HCT116 (cell line): Measurements from ENCODE around the gene ADAT3. TPM values are rescaled to one million over a fixed set of nuclear protein-coding genes. Genes with fewer than 3 reads are reported as not detected.

Experiments
- ATAC-seq: fragments of 200-7000 bp; cut with Tn5 transposase; 2 replicates; pipeline ENCODE4 v1.9.1; 2020; ENCODE audit warnings: mild to moderate bottlenecking, moderate library complexity
- BruUV-seq: library from RNA; stranded (reverse); fragments of 400-500 nt; replicated peaks from 2 replicates; lab custom pipeline; 2021; lab: Mats Ljungman, UMichigan
- CTCF ChIA-PET: fragments of 300-600 bp; sonication (Branson Sonifier 250); formaldehyde crosslinking; loops from one replicate; lab custom pipeline; 2021; ENCODE audit warnings: antibody characterized with exemption; lab: Charles Lee
- POLR2A ChIA-PET: fragments of 300-600, 350-600 bp; sonication (Branson Sonifier 250); formaldehyde crosslinking; loops from one replicate; lab custom pipeline; 2021; ENCODE audit warnings: antibody characterized with exemption; lab: Charles Lee
- RAD21 ChIA-PET, 2 experiments: fragments of 300-600 bp; sonication (Branson Sonifier 250); formaldehyde crosslinking; loops; one replicate each; lab custom pipeline; 2023; ENCODE audit warnings: low total read pairs in 2 of 2; ENCODE audit not compliant: uncharacterized antibody in 2 of 2, unreplicated experiment in 2 of 2, low non-redundant PET in 1 of 2; lab: Charles Lee
- DNase-seq: peaks from one replicate; pipeline ENCODE4 v3.0.0-alpha.2; 2010; ENCODE audit warnings: low read depth, low spot score
- H2AFZ ChIP-seq: fragments of 200-600 bp; shearing (Covaris generic), sonication (generic); 2 replicates; pipeline ENCODE4 v1.6.1; 2017; ENCODE audit warnings: low read depth, mixed run types, mixed read lengths, antibody characterized with exemption, low read length; ENCODE audit not compliant: poor library complexity, severe bottlenecking
- H3K27ac ChIP-seq: 2 replicates; pipeline ENCODE4 v1.5.1; 2012; ENCODE audit warnings: low read depth, low read length
- H3K27me3 ChIP-seq: fragments of 200-600 bp; sonication (generic); 2 replicates; pipeline ENCODE4 v1.6.1; 2016; ENCODE audit warnings: mixed run types, low read length, mixed read lengths; ENCODE audit not compliant: insufficient read depth
- H3K36me3 ChIP-seq, 2 experiments: fragments of 200-500 bp in 1 of 2; fragments of 200-600 bp in 1 of 2; sonication (Bioruptor generic) in 1 of 2; sonication (generic) in 1 of 2; 2 replicates each; pipeline versions ENCODE4 v1.5.1 to v1.6.1; 2014 to 2016; ENCODE audit warnings: low read length in 2 of 2, inconsistent platforms in 1 of 2, mixed read lengths in 1 of 2, mixed run types in 1 of 2; ENCODE audit not compliant: insufficient read depth in 2 of 2, control insufficient read depth in 1 of 2
- H3K4me1 ChIP-seq, 2 experiments: fragments of 200-600 bp in 1 of 2; sonication (generic) in 1 of 2; 2 replicates each; pipeline versions ENCODE4 v1.5.1 to v1.6.1; 2012 to 2017; ENCODE audit warnings: low read length in 2 of 2, inconsistent platforms in 1 of 2, mild to moderate bottlenecking in 1 of 2, mixed read lengths in 1 of 2, mixed run types in 1 of 2, moderate library complexity in 1 of 2; ENCODE audit not compliant: insufficient read depth in 2 of 2, control insufficient read depth in 1 of 2
- H3K4me2 ChIP-seq: fragments of 200-600 bp; sonication (generic); 2 replicates; pipeline ENCODE4 v1.6.1; 2017; ENCODE audit warnings: mixed run types, low read length, mixed read lengths
- H3K4me3 ChIP-seq, 2 experiments: fragments of 200-600 bp in 1 of 2; sonication (generic) in 1 of 2; replicated peaks in 1 of 2; 2 replicates each; pipeline ENCODE4 v1.5.1; 2011 to 2016; ENCODE audit warnings: low read length in 2 of 2, control low read depth in 1 of 2, low read depth in 1 of 2, mild to moderate bottlenecking in 1 of 2, mixed read lengths in 1 of 2, mixed run types in 1 of 2
- H3K79me2 ChIP-seq: fragments of 200-600 bp; sonication (generic); 2 replicates; pipeline ENCODE4 v1.6.1; 2017; ENCODE audit warnings: mild to moderate bottlenecking, mixed run types, low read length, moderate library complexity, mixed read lengths; ENCODE audit not compliant: insufficient read depth
- H3K9ac ChIP-seq: fragments of 200-600 bp; sonication (generic); 2 replicates; pipeline ENCODE4 v1.6.1; 2016; ENCODE audit warnings: low read length, mixed read lengths
- H3K9me2 ChIP-seq: fragments of 200-600 bp; sonication (generic), shearing (Covaris generic); 2 replicates; pipeline ENCODE4 v1.6.1; 2017; ENCODE audit warnings: mixed run types, mild to moderate bottlenecking, moderate library complexity; ENCODE audit not compliant: insufficient read depth
- H3K9me3 ChIP-seq, 2 experiments: fragments of 200-500 bp in 1 of 2; fragments of 200-600 bp in 1 of 2; sonication (Bioruptor generic) in 1 of 2; sonication (generic) in 1 of 2; 2 replicates each; pipeline ENCODE4 v1.6.1; 2014 to 2017; ENCODE audit warnings: low read length in 2 of 2, mixed read lengths in 2 of 2, inconsistent platforms in 1 of 2, low read depth in 1 of 2, mild to moderate bottlenecking in 1 of 2, mixed run types in 1 of 2, moderate library complexity in 1 of 2; ENCODE audit not compliant: control insufficient read depth in 1 of 2, insufficient read depth in 1 of 2
- H4K20me1 ChIP-seq: fragments of 200-600 bp; sonication (generic), shearing (Covaris generic); 2 replicates; pipeline ENCODE4 v1.6.1; 2017; ENCODE audit warnings: mixed run types, mild to moderate bottlenecking, moderate library complexity; ENCODE audit not compliant: insufficient read depth
- CBX3 ChIP-seq: IDR thresholded peaks from 2 replicates; pipeline ENCODE4 v1.6.1; 2012; ENCODE audit warnings: low read depth
- CEBPB ChIP-seq: IDR thresholded peaks from 2 replicates; pipeline ENCODE4 v1.6.1; 2012; ENCODE audit warnings: low read depth
- EZH2phosphoT487 ChIP-seq: fragments of 200-600 bp; IDR thresholded peaks from 2 replicates; pipeline ENCODE4 v1.6.1; 2018; ENCODE audit warnings: antibody characterized with exemption, borderline replicate concordance
- POLR2AphosphoS5 ChIP-seq: IDR thresholded peaks from 2 replicates; pipeline ENCODE4 v1.6.1; 2011; ENCODE audit warnings: mild to moderate bottlenecking, low read depth, low read length, moderate library complexity
- RAD21 ChIP-seq: IDR thresholded peaks from 2 replicates; pipeline ENCODE4 v1.6.1; 2012; ENCODE audit warnings: low read depth, mild to moderate bottlenecking
- SIN3A ChIP-seq: IDR thresholded peaks from 2 replicates; pipeline ENCODE4 v1.6.1; 2012; ENCODE audit warnings: low read depth
- SRF ChIP-seq: IDR thresholded peaks from 2 replicates; pipeline ENCODE4 v1.6.1; 2012; ENCODE audit warnings: low read depth
- TCF7L2 ChIP-seq: IDR thresholded peaks from 2 replicates; pipeline ENCODE4 v1.7.0; 2011; ENCODE audit warnings: borderline replicate concordance, inconsistent platforms; ENCODE audit not compliant: insufficient read depth, insufficient read length; ENCODE audit errors: extremely low read depth
- ZBTB33 ChIP-seq: IDR thresholded peaks from 2 replicates; pipeline ENCODE4 v1.6.1; 2011; ENCODE audit warnings: mild to moderate bottlenecking, low read length, moderate library complexity; ENCODE audit not compliant: insufficient replicate concordance; ENCODE audit errors: extremely low read depth
- ZNF274 ChIP-seq: fragments of 200-500 bp; sonication (Bioruptor generic); IDR thresholded peaks from 2 replicates; pipeline ENCODE4 v1.6.1; 2014; ENCODE audit warnings: mild to moderate bottlenecking, low read depth, low read length, inconsistent platforms
- intact Hi-C: fragments of 100-400 bp; cut with micrococcal nuclease; formaldehyde crosslinking; loops from 2 replicates; pipeline ENCODE4 v1.10.0; 2022
- total RNA-seq: library from RNA; stranded (reverse); gene quantifications from one replicate; pipeline ENCODE4 v1.2.1, GENCODE V29; 2021; ENCODE audit not compliant: unreplicated experiment
- TF ChIP-seq, protein P1 (sequence below): IDR thresholded peaks from 2 replicates; pipeline ENCODE4 v1.6.1; 2012; ENCODE audit warnings: low read depth

The ADAT3 gene
- total RNA-seq, 1 experiment from 2014 or later: 15.9 TPM

DNA sequence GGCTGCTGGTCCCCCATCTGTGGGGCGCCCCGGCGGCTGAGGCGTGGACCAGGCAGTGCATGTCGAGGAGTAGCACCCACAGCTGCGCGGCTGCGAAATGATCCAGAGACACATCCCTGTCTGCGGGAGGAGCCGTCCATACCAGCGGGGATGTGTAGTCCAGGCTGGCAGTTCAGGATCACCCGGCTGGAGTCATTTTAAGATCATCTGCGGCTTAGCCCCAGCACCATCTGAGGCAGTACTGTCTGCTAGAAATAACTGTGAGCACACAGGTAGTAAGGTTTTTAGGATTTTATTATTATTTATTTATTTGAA, 3.1 kb downstream of the ADAT3 start (continued):
- TF ChIP-seq EZH2phosphoT487: no peak
- TF ChIP-seq SIN3A: no peak
- no peak for TF ChIP-seq POLR2AphosphoS5
- TF ChIP-seq RAD21: no peak
- TF ChIP-seq, all 23 proteins: peak for 0

GRCh38 chr19:1909761-1910080, 4.5 kb downstream of the ADAT3 start:
- no peaks in the 10 kb centered on the region for H3K9me3 ChIP-seq
- no TSS peak for BruUV-seq
- no peaks in the 10 kb centered on the region for H3K9me2 ChIP-seq
- no peak overlapping the region for H2AFZ ChIP-seq
- ATAC-seq (no peak), DNase-seq (no peak)
- H3K36me3 ChIP-seq: peaks cover 8 to 11% of the 10 kb centered on the region in 2 experiments; a peak in 3 of 4 replicates
- H3K79me2 ChIP-seq: peaks cover 91% of the 10 kb centered on the region
- intact Hi-C loops: loop anchor here (5.0 kb wide), 1 partner anchor 243 kb away; the partner anchor contains the start of gene AP3D1
- RAD21 ChIA-PET: no interaction called here
- H3K4me1 ChIP-seq: peaks cover 3 to 19% of the 10 kb centered on the region in 2 experiments; a peak in 3 of 4 replicates
- no peak overlapping the region for H3K9ac ChIP-seq
- no peaks in the 10 kb centered on the region for H3K27me3 ChIP-seq
- no peak overlapping the region for H3K27ac ChIP-seq
- H3K4me2 ChIP-seq: no peak overlapping the region
- H3K4me3 ChIP-seq: no peak overlapping the region
- TF ChIP-seq, protein P1, sequence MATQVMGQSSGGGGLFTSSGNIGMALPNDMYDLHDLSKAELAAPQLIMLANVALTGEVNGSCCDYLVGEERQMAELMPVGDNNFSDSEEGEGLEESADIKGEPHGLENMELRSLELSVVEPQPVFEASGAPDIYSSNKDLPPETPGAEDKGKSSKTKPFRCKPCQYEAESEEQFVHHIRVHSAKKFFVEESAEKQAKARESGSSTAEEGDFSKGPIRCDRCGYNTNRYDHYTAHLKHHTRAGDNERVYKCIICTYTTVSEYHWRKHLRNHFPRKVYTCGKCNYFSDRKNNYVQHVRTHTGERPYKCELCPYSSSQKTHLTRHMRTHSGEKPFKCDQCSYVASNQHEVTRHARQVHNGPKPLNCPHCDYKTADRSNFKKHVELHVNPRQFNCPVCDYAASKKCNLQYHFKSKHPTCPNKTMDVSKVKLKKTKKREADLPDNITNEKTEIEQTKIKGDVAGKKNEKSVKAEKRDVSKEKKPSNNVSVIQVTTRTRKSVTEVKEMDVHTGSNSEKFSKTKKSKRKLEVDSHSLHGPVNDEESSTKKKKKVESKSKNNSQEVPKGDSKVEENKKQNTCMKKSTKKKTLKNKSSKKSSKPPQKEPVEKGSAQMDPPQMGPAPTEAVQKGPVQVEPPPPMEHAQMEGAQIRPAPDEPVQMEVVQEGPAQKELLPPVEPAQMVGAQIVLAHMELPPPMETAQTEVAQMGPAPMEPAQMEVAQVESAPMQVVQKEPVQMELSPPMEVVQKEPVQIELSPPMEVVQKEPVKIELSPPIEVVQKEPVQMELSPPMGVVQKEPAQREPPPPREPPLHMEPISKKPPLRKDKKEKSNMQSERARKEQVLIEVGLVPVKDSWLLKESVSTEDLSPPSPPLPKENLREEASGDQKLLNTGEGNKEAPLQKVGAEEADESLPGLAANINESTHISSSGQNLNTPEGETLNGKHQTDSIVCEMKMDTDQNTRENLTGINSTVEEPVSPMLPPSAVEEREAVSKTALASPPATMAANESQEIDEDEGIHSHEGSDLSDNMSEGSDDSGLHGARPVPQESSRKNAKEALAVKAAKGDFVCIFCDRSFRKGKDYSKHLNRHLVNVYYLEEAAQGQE: no peak
- TF ChIP-seq TCF7L2: no peak
- TF ChIP-seq CBX3: no peak
- TF ChIP-seq SRF: no peak
- no peak for TF ChIP-seq CEBPB
- no peak for TF ChIP-seq SIN3A
- TF ChIP-seq ZNF274: no peak
- TF ChIP-seq ZBTB33: no peak
- TF ChIP-seq, all 23 proteins: peak for 0
- CTCF ChIA-PET: no interaction called here
- POLR2A ChIA-PET: no interaction called here
- H4K20me1 ChIP-seq: no peaks in the 10 kb centered on the region
